SK-N-SH (cell line): Measurements from ENCODE around the gene INTS1.

ENCODE experiments used
- CTCF ChIP-seq: fragments of 200-600 bp; sonication (generic); IDR thresholded peaks from 2 replicates; pipeline ENCODE4 v1.6.1; 2017; ENCODE audit warnings: antibody characterized with exemption, mild to moderate bottlenecking, moderate library complexity
- EZH2phosphoT487 ChIP-seq: fragments of 200-600 bp; sonication (generic); IDR thresholded peaks from 2 replicates; pipeline ENCODE4 v1.6.1; 2017; ENCODE audit warnings: low read depth, mixed run types, mild to moderate bottlenecking, antibody characterized with exemption, moderate library complexity, borderline replicate concordance
- FOXJ3 ChIP-seq: sonication (generic); formaldehyde crosslinking; IDR thresholded peaks from 2 replicates; pipeline ENCODE4 v1.5.1; 2020; ENCODE audit warnings: mild to moderate bottlenecking, missing genetic modification reagents
- GABPA ChIP-seq: IDR thresholded peaks from 2 replicates; pipeline ENCODE4 v1.4.0; 2012; ENCODE audit warnings: low read depth, mild to moderate bottlenecking
- NFIC ChIP-seq: IDR thresholded peaks from 2 replicates; pipeline ENCODE4 v1.4.0; 2012; ENCODE audit warnings: borderline replicate concordance
- NRF1 ChIP-seq: IDR thresholded peaks from 2 replicates; pipeline ENCODE4 v1.6.1; 2012; ENCODE audit warnings: low read depth, mild to moderate bottlenecking, low read length
- POLR2AphosphoS5 ChIP-seq: IDR thresholded peaks from 2 replicates; pipeline ENCODE4 v1.6.1; 2012; ENCODE audit warnings: low read depth, low read length
- RCOR1 ChIP-seq: fragments of 150-350 bp; IDR thresholded peaks from 2 replicates; pipeline ENCODE4 v1.6.1; 2017; ENCODE audit warnings: antibody characterized with exemption, low read length
- REST ChIP-seq: IDR thresholded peaks from 2 replicates; pipeline ENCODE4 v1.6.1; 2012; ENCODE audit warnings: mild to moderate bottlenecking, low read depth, low read length, moderate library complexity
- RFX5 ChIP-seq: IDR thresholded peaks from 2 replicates; pipeline ENCODE4 v1.6.1; 2012; ENCODE audit warnings: mild to moderate bottlenecking, improper control_type of control experiment, low read length
- SIN3A ChIP-seq: IDR thresholded peaks from 2 replicates; pipeline ENCODE4 v1.6.1; 2012; ENCODE audit warnings: low read depth, mild to moderate bottlenecking, low read length, moderate library complexity, borderline replicate concordance
- TAF1 ChIP-seq: IDR thresholded peaks from 2 replicates; pipeline ENCODE4 v1.6.1; 2012; ENCODE audit warnings: low read depth, mild to moderate bottlenecking, low read length, moderate library complexity, borderline replicate concordance
- ZBTB33 ChIP-seq: IDR thresholded peaks from 2 replicates; pipeline ENCODE4 v1.4.0; 2012; ENCODE audit warnings: low read depth, borderline replicate concordance

DNA sequence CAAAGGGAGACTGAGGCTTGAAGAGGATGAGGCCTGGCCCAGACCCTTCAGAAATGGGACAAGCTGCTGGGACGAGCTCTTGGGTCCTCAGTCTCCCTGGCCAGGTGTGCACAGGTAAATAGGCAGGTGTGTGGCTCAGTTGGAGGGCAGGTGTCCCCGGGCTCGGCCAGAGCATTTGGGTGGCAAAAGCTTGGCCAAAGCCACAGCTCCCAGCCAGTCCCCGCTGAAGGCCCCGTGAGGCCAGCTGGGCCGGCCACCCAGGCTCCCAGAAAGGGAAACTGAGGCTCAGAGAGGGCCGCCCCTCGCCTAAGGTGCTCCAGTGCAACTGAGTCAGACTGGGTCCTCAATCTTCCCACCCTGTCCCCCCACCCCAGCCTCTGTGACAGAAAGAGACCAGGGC lies 82.2 kb downstream of the INTS1 start:
- TF ChIP-seq RCOR1, result no peak
- TF ChIP-seq ZBTB33, result no peak
- no peak for TF ChIP-seq CTCF
- no peak for TF ChIP-seq RFX5
- TF ChIP-seq GABPA, result no peak
- TF ChIP-seq FOXJ3 (CRISPR knock-in tag), result no peak
- no peak for TF ChIP-seq TAF1
- no peak for TF ChIP-seq EZH2phosphoT487
- TF ChIP-seq SIN3A, result no peak
- TF ChIP-seq REST, result no peak
- TF ChIP-seq NFIC, result no peak
- TF ChIP-seq POLR2AphosphoS5, result no peak
- no peak for TF ChIP-seq NRF1
